Hepatocyte (in vitro differentiated cells): ENCODE data around the gene ZMIZ1.

Experiments
- EZH2 ChIP-seq: fragments of 200-600 bp; sonication (generic); IDR thresholded peaks from 2 replicates; pipeline ENCODE4 v1.6.1; 2016; ENCODE audit warnings: antibody characterized with exemption, mild to moderate bottlenecking, borderline replicate concordance
- TF ChIP-seq, protein P1 (sequence below): fragments of 200-600 bp; sonication (generic); IDR thresholded peaks from 2 replicates; pipeline ENCODE4 v1.5.1; 2016; ENCODE audit warnings: antibody characterized with exemption, mild to moderate bottlenecking; ENCODE audit not compliant: poor library complexity

- TF ChIP-seq, protein P1, sequence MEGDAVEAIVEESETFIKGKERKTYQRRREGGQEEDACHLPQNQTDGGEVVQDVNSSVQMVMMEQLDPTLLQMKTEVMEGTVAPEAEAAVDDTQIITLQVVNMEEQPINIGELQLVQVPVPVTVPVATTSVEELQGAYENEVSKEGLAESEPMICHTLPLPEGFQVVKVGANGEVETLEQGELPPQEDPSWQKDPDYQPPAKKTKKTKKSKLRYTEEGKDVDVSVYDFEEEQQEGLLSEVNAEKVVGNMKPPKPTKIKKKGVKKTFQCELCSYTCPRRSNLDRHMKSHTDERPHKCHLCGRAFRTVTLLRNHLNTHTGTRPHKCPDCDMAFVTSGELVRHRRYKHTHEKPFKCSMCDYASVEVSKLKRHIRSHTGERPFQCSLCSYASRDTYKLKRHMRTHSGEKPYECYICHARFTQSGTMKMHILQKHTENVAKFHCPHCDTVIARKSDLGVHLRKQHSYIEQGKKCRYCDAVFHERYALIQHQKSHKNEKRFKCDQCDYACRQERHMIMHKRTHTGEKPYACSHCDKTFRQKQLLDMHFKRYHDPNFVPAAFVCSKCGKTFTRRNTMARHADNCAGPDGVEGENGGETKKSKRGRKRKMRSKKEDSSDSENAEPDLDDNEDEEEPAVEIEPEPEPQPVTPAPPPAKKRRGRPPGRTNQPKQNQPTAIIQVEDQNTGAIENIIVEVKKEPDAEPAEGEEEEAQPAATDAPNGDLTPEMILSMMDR: no peak
- TF ChIP-seq EZH2: no peak
Measured at GRCh38 chr10:79270466-79271246, 201.9 kb downstream of the ZMIZ1 start.
